NCI-H526 treated with DMSO at 0.1 percent for 48 hours (cell line): Measurements from ENCODE around the gene ENTREP1.
"Not testable (repeated sequence)": the region's sequence is repeated elsewhere in the genome, so short reads cannot be mapped to it uniquely, and the experiment has no call there.

ENCODE experiments used
- DNase-seq: peaks from one replicate; lab custom pipeline; 2025; lab: John Stamatoyannopoulos, UW

The ENTREP1 gene

DNA sequence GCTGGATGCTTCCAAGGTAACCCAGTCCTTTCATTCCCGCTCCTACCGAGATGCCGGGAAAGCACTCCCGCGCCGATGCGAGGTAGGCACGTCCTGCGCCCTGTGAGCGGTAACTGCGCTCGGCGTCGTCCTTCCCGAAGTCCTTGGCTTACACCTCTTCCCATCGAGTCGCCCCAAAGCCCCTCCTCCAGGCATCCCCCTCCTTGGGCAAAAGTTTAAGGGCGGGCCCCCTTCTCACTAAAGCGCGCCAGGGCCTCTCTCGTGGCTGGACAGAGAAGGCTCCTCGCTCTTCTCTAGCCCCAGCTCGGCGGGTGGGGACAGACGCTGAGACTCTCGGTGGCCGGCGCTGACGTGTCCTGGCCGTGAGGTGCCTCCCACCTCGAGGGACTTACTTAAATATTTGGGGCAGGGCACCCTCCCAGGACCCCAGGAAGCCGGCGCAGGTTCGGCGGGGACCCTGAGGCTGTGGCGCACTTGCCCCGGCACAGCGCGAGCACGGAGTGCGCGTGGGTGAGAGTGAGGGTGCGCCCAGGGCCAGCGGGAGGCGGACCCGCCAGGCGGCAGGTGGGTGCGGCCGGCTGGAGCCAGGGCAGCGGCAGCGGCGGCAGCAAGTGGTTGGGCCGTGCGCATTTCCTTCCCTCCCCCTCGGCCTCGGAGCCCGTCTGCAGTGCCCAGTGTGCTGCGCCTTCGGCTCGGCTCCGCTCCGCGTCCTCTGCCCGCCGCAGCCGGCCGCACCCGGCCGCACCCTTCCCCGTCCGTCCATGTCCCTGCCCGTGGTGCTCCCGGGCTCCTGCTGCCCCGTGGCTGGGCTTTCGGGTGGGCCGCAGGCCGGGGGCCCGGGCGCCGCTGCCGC is at the start of gene ENTREP1:
Gene ENTREP1, plus strand, starts transcription at position 667 of the 853 bp plus-strand sequence. Its CDS starts 95 bp downstream, at position 762.
- peak; percentile 62 for DNase-seq

- DNase-seq = no peak
Measured at GRCh38 chr9:69276775-69277174, 48.2 kb upstream of the ENTREP1 start.

GRCh38 chr9:69279084-69279731 is 45.8 kb upstream of the ENTREP1 start:
- DNase-seq = no peak

DNA sequence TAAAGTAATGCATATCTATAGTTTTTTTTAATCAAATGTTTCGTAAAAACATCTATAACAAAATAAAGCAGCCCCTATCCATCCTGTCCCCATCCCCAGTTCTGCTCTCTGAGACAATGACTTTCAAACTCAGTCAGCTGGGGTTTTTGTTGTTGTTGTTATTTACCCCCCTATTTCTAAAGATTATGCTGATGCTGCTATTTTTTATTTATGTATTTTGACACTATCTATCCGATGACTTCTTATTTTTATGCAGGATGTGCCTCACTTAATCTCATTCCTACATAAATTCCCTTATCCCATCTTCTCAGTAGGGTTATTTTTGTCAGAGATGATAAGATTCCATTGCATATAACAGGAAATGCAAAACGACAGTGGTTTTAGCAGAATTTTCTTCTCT is 45.3 kb upstream of the ENTREP1 start:
- DNase-seq = no peak

- DNase-seq = no peak
Measured at GRCh38 chr9:69283003-69283402, 42.0 kb upstream of the ENTREP1 start.

DNA sequence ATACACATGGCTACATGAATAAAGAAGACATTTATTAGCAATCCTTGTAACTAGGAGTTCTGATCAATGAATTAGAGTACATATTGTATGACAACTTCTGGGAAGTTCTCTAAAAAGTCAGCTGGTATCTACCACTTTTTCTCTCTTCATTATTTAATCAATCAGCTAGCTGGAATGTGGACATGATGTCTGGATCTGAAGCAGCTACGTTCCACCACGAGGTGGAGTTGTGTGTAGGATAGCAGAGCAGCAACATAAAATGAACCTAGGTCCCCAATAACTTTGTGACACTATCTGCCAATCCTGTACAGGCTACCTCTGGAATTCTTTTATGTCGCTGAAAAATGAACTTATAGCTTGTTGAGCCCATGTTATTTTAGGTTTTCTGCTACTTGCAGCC is 32.9 kb upstream of the ENTREP1 start:
- no peak for DNase-seq

DNA sequence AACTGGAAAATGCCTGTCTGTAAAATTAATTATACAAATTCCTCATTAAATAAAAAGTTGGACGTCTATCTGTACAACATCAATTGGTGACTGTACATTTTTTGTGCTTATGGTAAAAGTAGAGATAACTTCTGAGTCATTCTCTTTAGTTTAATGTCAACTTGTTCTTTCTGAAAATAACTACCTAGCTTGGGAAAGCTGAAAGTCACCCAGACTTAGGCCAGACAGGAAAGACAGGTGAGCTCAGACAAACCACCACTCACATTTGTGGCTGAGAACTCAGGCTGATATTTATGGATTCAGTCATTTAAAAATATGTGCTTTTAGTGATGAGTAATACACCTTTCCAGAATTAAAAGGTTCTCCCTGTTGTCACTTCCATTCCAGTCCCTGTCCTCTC is 31.9 kb upstream of the ENTREP1 start:
- no peak for DNase-seq

DNA sequence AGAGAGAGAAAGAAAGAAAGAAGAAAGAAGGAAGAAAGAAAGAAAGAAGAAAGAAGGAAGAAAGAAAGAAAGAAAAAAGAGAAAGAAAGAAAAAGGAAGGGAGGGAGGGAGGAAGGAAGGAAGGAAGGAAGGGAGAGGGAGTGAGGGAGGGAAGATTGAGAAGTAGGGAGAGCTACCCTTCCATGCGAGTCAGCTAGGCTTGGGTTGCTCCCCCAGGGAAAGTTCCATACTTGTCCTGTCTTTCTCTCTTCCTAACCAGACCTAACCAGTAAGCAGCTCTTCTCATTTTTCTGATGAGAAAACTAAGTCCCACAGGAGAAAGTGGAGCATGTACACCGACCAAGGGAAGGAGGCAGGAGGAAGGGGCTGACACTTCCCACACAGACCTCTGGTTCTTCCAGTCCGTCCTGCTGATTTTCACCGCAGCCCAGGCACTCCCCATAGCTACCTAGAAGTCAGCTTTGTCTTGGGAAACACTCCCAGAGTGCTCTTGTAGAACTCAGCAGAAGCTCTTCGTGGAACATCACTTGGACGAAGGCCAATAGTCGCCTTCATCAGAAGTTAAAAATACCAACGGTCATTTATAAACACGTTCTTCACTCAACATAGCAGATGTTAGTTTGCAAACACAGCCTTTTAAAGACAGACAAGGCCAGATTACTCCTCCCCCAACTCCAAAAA is 29.0 kb upstream of the ENTREP1 start:
- no peak for DNase-seq

DNA sequence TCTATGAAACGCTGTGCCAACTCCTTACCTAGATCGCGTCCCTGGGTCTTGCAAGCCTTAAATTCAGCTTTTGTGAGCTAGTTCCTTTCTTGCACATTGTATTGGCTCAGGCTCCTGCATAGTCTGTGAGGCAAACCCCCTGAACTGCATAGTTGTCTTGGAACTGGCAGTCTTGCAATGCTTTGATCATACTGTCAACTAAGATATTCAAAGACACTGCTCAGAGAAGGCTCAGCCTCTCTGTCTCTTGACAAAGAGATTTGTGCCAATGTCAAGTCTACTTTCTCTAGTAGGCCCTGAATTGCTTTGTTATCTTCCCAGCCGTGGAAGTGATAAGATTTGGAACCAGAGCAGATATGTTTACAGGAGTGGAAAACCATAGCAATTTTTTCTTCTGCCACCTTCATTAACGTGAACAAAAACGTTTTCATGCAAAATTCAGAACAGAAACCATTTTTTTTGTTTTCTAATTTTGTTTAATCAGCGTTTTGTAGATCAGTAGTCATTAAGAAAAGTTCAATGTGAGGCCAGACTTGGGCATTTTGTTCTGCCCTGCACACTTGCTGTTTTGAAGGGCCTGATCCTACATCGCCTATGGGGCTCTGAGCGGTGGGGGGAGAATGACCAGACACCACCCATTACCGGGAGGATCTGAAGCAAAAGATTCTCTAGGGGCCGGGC is 27.6 kb upstream of the ENTREP1 start:
- DNase-seq = no peak

DNA sequence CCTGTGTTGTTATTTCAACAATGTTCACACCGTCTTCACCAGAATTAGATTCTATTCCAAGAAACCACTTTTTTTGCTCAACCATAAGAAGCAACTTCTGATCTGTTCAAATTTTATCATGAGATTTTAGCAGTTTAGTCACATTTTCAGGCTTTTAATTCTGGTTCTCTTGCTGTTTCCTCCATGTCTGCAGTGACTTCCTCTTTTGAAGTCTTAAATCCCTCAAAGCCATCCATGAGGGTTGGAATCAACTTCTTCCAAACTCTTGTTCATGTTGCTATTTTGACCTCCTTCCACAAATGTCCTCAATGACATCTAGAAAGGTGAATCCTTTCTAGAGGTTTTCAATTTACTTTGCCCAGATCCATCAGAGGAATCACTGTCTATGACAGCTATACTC is 25.7 kb upstream of the ENTREP1 start:
- no peak for DNase-seq

- no peak for DNase-seq
Measured at GRCh38 chr9:69299826-69300225, 25.2 kb upstream of the ENTREP1 start.

DNA sequence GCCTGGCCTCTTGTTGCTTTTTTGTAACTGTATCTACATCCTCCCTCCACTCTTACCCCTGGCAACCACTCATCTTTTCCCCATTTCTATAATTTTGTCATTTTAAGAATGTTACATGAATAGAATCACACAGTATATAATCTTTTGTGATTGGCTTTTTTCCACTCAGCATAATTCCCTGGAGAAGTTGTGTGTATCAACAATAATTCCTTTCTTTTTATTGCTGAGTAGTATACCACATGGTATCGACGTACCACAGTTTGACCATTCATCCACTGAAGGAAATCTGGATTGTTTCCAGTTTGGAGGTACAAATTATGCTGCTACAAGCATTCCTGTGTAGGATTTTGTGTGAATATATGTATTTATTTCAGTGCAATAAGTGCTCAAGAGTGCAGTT is 21.7 kb upstream of the ENTREP1 start:
- no peak for DNase-seq

DNA sequence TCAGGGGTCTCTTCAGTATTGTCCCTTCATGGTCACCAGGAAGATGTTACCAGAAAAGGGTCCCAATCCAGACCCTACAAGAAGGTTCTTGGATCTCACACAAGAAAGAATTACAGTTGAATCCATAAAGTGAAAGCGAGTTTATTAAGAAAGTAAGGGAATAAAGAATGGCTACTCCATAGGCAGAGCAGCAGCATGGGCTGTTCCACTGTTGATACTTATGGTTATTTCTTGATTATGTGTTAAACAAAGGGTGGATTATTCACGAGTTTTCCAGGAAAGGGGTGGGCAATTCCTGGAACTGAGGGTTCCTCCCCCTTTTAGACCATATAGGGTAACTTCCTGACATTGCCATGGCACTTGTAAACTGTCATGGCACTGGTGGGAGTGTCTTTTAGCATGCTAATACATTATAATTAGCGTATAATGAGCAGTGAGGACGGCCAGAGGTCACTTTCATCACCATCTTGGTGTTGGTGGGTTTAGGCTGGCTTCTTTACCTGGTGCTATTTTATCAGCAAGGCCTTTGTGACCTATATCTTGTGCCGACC is 18.0 kb upstream of the ENTREP1 start:
- DNase-seq = not testable (repeated sequence)

- DNase-seq = no peak
Measured at GRCh38 chr9:69307446-69308205, 17.4 kb upstream of the ENTREP1 start.

DNA sequence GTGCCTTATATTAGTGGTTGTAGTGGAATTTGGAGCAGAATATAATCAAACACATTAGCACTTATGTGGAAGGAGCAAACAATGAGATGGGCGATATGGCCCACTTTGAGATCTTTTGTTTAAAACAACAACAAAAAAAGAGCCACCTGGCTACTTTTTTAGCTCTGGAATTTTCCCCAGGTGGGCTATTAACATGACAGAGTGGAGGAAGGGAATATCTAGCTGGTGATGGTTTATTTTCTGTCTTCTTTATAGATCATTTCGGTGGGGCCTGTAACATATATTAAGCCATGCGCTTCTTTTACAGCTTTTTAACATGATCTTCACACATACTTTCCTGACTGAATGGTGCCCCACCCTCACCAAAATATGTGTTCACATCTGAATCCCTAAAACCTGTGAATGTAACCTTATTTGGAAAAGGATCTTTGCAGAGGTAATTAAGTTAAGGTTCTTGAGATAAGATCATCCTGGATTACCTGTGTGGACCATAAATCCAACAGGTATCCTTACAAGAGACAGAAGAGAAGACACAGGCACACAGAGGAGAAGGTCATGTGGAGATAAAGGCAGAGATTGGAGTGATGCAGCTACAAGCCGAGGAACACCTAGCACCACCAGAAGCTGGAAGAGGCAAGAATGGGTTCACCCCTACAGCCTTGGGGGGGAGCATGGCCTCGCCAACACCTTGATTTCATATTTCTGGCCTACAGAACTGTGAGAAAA is 16.6 kb upstream of the ENTREP1 start:
- no peak for DNase-seq

DNA sequence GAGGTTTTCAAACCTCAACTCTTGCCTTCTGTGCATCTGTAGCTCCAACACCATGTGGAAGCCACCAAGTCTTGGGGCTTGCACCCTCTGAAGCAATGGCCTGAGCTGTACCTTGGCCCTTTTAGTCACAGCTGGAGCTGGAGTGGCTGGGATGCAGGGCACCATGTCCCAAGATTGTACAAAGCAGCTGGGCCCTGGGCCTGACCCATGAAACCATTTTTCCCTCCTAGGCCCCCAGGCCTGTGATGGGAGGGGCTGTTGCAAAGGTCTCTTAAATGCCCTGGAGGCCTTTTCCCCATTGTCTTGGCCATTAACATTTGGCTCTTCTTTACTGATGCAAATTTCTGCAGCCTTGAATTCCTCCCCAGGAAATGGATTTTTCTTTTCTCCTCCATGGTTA is 11.8 kb upstream of the ENTREP1 start:
- no peak for DNase-seq

DNA sequence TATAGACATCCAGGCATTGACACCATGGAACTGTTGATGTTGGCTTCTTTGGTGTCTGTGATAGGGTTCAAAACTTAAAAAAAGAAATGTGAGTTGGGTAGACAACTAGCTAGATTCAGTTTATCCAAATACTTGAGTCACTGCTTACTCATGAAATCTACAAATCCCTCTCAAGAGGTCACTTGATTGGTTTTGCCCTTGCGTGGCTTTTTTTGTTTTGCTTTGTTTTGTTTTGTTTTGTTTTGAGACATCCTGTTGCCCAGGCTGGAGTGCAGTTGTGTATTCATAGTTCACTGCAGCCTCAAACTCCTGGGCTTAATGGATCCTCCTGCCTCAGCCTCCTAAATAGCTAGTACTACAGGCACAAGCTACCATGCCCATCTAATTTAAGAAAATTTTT is 10.5 kb upstream of the ENTREP1 start:
- DNase-seq = no peak

DNA sequence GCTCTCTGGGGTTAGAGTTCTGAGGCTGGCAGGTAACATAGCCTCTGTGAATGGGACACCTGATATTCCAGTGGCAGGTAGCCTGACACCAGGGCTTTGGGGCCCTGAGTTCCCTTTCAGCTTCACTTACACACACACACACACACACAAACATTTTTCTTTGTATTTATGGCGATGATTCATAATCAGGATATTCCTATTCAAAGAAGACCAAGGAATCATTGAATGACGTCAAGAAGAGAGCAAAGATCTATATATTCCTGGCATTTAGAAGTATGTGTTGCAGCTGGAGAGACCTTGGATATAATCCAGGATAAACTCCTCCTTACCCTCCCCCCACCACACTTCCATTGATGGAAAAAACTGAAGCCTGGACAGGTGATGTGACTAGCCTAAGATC is 7.9 kb upstream of the ENTREP1 start:
- no peak for DNase-seq

- DNase-seq = no peak
Measured at GRCh38 chr9:69317894-69318293, 7.1 kb upstream of the ENTREP1 start.

GRCh38 chr9:69319324-69320025 is 5.5 kb upstream of the ENTREP1 start:
- DNase-seq = peak; percentile 47
